ENCODE measurements around the gene MDC1.
"Not testable (repeated sequence)": the region's sequence is repeated elsewhere in the genome, so short reads cannot be mapped to it uniquely, and the experiment has no call there.

The MDC1 gene

GRCh38 chr6:30723159-30723842, 6.2 kb upstream of the MDC1 start:
- DNase-seq: not testable (repeated sequence)

- DNase-seq: peak; percentile 48
These were observed 5.4 kb upstream of the MDC1 start for GRCh38 chr6:30722280-30723112.

GRCh38 chr6:30722025-30722279, 4.9 kb upstream of the MDC1 start:
- DNase-seq: not testable (repeated sequence)

GRCh38 chr6:30721198-30722024, 4.3 kb upstream of the MDC1 start:
- DNase-seq: peak; percentile 70

- no peak for DNase-seq
These were observed 3.7 kb upstream of the MDC1 start for GRCh38 chr6:30720738-30721197.

GRCh38 chr6:30719791-30720737, 3.0 kb upstream of the MDC1 start, which contains the start of gene TUBB:
TUBB (plus strand) TSS chr6:30720352; CDS start chr6:30720507, 155 bp downstream.
- peak; percentile 96 for DNase-seq

- DNase-seq: no peak
These were observed 2.3 kb upstream of the MDC1 start for GRCh38 chr6:30719356-30719755.

- DNase-seq: not testable (repeated sequence)
These were observed 1.0 kb upstream of the MDC1 start for GRCh38 chr6:30717845-30718720.

- DNase-seq: no peak
These were observed 277 bp downstream of the MDC1 start for GRCh38 chr6:30716879-30717128.

- no peak for DNase-seq
These were observed 2.8 kb downstream of the MDC1 start for GRCh38 chr6:30714263-30714662.

GRCh38 chr6:30712441-30712945, 4.6 kb downstream of the MDC1 start:
- DNase-seq: no peak

- no peak for DNase-seq
These were observed 5.2 kb downstream of the MDC1 start for GRCh38 chr6:30711758-30712380.

GRCh38 chr6:30709101-30709868, 7.8 kb downstream of the MDC1 start:
- no peak for DNase-seq

- DNase-seq: no peak
These were observed 9.7 kb downstream of the MDC1 start for GRCh38 chr6:30707281-30707850.

GRCh38 chr6:30705620-30706019, 11.5 kb downstream of the MDC1 start:
- DNase-seq: no peak

GRCh38 chr6:30703821-30704220, 13.3 kb downstream of the MDC1 start:
- no peak for DNase-seq

- no peak for DNase-seq
These were observed 14.1 kb downstream of the MDC1 start for GRCh38 chr6:30703011-30703410.

GRCh38 chr6:30700340-30700739, 16.7 kb downstream of the MDC1 start:
- no peak for DNase-seq

GRCh38 chr6:30696432-30696831, 20.6 kb downstream of the MDC1 start:
- no peak for DNase-seq
